ENCODE measurements around the gene NEUROG1. TPM values are rescaled to one million over a fixed set of nuclear protein-coding genes. Genes with fewer than 3 reads are reported as not detected.

Gene NEUROG1
- total RNA-seq, 1 experiment from 2014 or later: not detected

DNA sequence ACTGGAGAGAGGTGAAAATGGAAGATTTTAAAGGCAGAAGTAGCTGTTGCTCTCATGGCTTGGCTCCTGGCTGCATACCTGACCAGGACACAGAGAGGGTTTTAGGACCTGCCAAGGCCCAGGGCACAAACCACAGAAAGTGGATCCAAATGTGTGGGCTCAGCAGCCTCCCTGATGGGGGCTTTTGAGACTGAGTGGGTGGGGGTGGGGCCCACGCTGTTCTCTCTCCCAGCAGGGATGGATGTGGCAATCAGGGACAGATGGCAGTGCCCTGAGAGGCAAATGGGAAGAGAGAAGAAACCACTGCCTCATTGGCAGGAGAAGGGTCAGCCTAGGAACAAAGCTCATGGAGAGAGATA, 48.7 kb downstream of the NEUROG1 start:
- Histone ChIP-seq H3K27me3 (ENCODE audit: low read length) (no peaks in the 10 kb centered on the region), H3K4me1 (ENCODE audit: low read length) (no peaks in the 10 kb centered on the region)

GRCh38 chr5:135486131-135487036, 49.4 kb downstream of the NEUROG1 start:
- Histone ChIP-seq H4K20me1 (ENCODE audit: insufficient read depth, low read depth, low read length) (no peaks in the 10 kb centered on the region), H3K4me2 (ENCODE audit: low read depth, low read length, poor library complexity, severe bottlenecking) (no peak overlapping the region), H3K36me3 (ENCODE audit: insufficient read depth, low read length) (no peaks in the 10 kb centered on the region), H3K9ac (ENCODE audit: low read length) (no peak overlapping the region), H3K9me3 (ENCODE audit: low read length) (no peaks in the 10 kb centered on the region), H3K4me1 (ENCODE audit: low read length) (no peaks in the 10 kb centered on the region), H3K4me3 (ENCODE audit: low read length) (no peak overlapping the region), H3K9me2 (replicated peaks; ENCODE audit: insufficient read depth, low read length) (no peaks in the 10 kb centered on the region), H2AFZ (ENCODE audit: low read length) (no peak overlapping the region), H3K79me2 (ENCODE audit: low read length) (no peaks in the 10 kb centered on the region), H3K27me3 (ENCODE audit: low read length) (no peaks in the 10 kb centered on the region), H3K27ac (ENCODE audit: low read length) (no peak overlapping the region)
- DNase-seq: no peak

More for the DNA sequence above, 48.7 kb downstream of the NEUROG1 start:
- no peak overlapping the region for H3K4me2 ChIP-seq (ENCODE audit: low read depth, low read length, poor library complexity, severe bottlenecking)
- H2AFZ ChIP-seq (ENCODE audit: low read length): no peak overlapping the region
- H3K79me2 ChIP-seq (ENCODE audit: low read length): no peaks in the 10 kb centered on the region
- H3K36me3 ChIP-seq (ENCODE audit: insufficient read depth, low read length): no peaks in the 10 kb centered on the region
- DNase-seq: no peak
- H3K9ac ChIP-seq (ENCODE audit: low read length): no peak overlapping the region
- no peaks in the 10 kb centered on the region for H4K20me1 ChIP-seq (ENCODE audit: insufficient read depth, low read depth, low read length)
- H3K9me3 ChIP-seq (ENCODE audit: low read length): no peaks in the 10 kb centered on the region
- no peak overlapping the region for H3K4me3 ChIP-seq (ENCODE audit: low read length)
- no peaks in the 10 kb centered on the region for H3K9me2 ChIP-seq (replicated peaks; ENCODE audit: insufficient read depth, low read length)
- H3K27ac ChIP-seq (ENCODE audit: low read length): no peak overlapping the region

DNA sequence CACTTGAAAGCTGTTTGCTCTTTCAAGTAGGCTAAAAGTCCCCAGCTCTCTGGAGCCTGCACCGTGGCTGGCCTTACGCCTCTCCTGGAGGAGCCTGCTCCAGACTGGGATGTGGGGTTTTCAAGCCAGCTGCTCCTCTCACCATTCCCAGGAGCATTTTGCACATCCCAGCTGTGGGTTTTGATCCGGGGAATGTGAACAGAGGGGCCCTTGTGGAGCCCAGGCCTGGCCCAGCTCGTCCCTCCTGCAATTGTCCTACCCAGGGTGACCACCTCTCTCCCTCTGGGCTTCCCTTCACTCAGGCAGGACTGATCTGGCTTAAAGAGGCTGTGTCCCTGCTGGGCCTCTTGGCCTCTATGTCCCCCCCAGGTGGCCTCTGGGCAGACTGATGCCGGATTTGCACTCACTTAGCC, 51.1 kb downstream of the NEUROG1 start:
- H3K9me3 ChIP-seq (ENCODE audit: low read length): no peaks in the 10 kb centered on the region
- H3K36me3 ChIP-seq (ENCODE audit: insufficient read depth, low read length): no peaks in the 10 kb centered on the region
- no peaks in the 10 kb centered on the region for H3K27me3 ChIP-seq (ENCODE audit: low read length)
- H2AFZ ChIP-seq (ENCODE audit: low read length): no peak overlapping the region
- H4K20me1 ChIP-seq (ENCODE audit: insufficient read depth, low read depth, low read length): no peaks in the 10 kb centered on the region
- H3K79me2 ChIP-seq (ENCODE audit: low read length): no peaks in the 10 kb centered on the region
- H3K9ac ChIP-seq (ENCODE audit: low read length): no peak overlapping the region
- no peak for DNase-seq
- no peak overlapping the region for H3K27ac ChIP-seq (ENCODE audit: low read length)
- H3K4me2 ChIP-seq (ENCODE audit: low read depth, low read length, poor library complexity, severe bottlenecking): no peak overlapping the region
- H3K4me3 ChIP-seq (ENCODE audit: low read length): no peak overlapping the region
- no peaks in the 10 kb centered on the region for H3K9me2 ChIP-seq (replicated peaks; ENCODE audit: insufficient read depth, low read length)
- no peaks in the 10 kb centered on the region for H3K4me1 ChIP-seq (ENCODE audit: low read length)

Other genes starting within 250 kb of the NEUROG1 start
- 160 and 245 TPM in 2 replicates for gene MACROH2A1, start 136.7 kb downstream of the NEUROG1 start, total RNA-seq (2014; rRNA removed; shearing (Covaris generic); ENCODE audit: low replicate concordance)
- not detected in 2 replicates for gene DCANP1, start 88.6 kb downstream of the NEUROG1 start, total RNA-seq (2014; rRNA removed; shearing (Covaris generic); ENCODE audit: low replicate concordance)
- gene TIFAB, start 83.6 kb downstream of the NEUROG1 start, total RNA-seq (2014; rRNA removed; shearing (Covaris generic); ENCODE audit: low replicate concordance): not detected in 2 replicates
- gene CXCL14, start 43.0 kb upstream of the NEUROG1 start, total RNA-seq (2014; rRNA removed; shearing (Covaris generic); ENCODE audit: low replicate concordance): not detected in 2 replicates